ENCODE data around the gene SGPP2.
A peak's percentile ranks its signal among the peaks of the same experiment; 100 is the strongest.
"Not testable (repeated sequence)": the region's sequence is repeated elsewhere in the genome, so short reads cannot be mapped to it uniquely, and the experiment has no call there.

The SGPP2 gene, protein sequence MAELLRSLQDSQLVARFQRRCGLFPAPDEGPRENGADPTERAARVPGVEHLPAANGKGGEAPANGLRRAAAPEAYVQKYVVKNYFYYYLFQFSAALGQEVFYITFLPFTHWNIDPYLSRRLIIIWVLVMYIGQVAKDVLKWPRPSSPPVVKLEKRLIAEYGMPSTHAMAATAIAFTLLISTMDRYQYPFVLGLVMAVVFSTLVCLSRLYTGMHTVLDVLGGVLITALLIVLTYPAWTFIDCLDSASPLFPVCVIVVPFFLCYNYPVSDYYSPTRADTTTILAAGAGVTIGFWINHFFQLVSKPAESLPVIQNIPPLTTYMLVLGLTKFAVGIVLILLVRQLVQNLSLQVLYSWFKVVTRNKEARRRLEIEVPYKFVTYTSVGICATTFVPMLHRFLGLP

DNA sequence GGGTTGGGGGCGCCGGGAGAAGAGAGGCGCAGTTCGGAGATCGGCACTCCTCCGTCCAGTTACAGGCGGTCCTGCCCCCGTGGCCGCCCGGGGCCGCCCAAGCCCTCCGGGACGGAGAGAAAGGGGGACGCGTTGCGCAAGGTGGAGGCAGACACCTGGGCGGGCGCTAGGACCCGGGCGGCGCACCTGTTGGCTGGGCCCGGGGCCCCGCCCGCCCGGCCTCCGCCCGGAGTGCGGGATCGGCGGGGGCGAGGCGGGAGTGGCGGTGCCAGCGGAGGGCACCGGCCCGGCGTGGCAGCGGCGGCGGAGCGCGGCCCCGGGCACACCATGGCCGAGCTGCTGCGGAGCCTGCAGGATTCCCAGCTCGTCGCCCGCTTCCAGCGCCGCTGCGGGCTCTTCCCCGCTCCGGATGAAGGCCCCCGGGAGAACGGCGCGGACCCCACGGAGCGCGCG lies at the start of gene SGPP2:
TSS of gene SGPP2 (plus strand) at position 268 of the 453 bp plus-strand sequence. CDS start at position 328, 60 bp downstream.
- DNase-seq = no peak

DNA sequence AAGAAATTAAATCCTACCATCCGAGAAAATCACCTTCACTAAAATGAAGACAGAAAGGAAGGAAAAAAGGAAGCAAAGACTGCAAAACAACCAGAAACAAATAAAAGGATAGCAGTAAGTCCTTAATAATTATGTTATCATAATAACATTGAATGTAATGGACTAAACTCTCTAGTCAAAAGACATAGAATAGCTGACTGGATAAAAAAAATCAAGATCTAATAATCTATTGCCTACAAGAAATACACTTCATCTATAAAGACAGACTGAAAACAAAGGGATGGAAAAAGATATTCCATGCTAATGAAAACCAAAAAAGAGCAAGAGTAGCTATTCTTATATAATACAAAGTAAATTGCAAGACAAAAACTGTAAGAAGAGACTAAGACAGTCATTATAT lies 48.5 kb upstream of the SGPP2 start:
- DNase-seq = no peak

DNA sequence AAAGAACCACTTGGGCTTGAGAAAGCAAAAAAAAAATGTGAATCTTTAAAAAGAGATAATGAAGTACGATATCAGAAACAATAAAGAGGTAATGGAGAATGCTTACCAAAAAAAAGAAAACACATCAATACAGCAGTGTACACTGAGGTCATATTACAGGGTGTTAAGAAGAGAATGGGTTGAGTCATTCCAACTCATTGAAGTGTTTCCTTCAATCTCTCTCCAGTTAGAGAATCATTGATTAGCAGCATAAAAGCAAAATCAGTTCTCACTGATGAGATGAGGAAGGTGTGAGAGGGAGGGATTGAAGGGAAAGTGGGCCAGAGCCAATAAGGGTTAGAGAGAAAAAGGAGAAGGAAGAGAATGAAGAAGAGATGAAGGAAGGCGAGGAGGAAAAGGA lies 43.9 kb upstream of the SGPP2 start:
- DNase-seq = no peak

DNA sequence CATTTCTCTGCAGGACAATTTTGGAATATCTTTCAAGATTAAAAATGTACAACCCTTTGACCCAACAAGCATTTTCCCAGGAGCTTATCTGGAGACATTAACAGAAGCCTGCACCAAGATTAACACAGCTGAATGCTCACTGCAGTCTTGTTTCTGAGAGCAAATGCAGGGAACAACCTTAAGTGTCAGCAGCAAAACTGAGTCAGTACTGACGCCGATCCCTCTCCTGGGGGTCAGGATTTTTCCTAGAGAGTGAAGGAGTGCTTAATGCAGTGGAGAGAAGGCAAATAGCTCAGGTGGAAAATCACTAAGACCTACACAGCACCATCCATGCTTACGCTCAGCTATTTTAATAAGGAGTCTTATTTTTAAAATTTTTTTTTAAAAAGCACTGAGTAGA lies 42.8 kb upstream of the SGPP2 start:
- DNase-seq = no peak

DNA sequence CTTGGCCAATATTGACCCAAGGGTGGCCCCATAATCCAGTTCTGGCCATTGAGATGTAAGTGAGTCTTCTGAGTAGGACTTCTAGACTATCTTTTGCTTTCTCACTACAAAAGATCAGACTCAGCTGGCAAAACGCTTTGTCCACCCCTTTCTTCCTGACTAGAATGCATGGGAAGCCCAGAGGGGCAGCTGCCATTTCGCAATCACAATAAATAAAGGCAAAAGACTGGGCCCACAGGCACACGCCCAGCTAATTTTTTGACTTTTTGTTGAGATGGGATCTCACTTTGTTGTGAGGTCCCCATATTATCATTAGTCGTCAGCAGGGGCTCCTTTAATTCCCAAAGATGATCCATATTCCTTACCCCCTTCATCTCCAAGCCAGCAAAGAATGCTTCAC lies 41.1 kb upstream of the SGPP2 start:
- DNase-seq = no peak

DNA sequence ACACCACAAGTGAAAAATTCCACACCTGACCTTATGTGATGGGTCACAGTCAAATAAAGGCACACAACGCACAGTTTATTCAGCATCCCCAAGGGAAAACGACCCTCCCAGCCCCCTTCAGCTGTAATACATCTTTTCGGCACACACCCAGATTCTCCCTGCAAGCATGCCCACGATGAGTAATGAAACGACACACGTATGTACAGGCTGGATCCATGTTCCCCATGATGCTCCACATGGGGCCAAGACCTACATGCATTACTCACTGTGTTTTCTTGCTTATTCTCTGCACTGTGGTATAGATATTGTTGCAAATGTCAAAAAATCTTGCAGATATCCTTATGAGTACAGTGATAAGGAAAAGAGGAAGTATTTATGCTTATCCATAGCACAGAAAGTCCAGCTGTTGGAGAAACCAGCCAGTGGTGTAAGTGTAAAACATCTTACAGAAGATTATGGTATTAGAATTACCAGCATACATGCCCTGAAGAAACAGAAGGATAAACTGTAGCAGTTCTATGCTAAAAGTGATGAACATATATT lies 32.5 kb upstream of the SGPP2 start:
- no peak for DNase-seq

DNA sequence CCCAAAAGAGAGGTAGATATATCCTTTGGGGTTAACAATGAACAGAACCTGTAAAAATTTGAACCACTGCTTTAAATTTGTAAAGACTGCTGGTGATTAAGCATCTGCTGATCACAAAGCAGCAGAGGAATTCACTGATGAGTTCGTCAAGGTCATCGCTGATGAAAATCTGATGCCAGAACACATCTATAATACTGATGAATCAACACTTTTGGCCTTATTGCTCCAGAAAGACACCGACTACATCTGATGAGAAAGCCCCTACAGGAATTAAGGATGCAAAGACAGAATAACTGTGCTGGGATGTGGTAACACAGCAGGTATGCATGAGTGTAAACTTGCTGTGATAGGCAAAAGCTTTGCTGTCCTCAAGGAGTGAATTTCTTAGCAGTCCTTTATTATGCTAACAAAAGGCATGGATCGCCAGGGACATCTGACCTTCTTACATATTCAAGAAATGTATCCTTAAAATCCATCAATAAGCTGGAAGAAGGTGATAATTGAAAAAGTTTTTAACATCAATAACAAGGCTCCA lies 30.5 kb upstream of the SGPP2 start:
- no peak for DNase-seq

DNA sequence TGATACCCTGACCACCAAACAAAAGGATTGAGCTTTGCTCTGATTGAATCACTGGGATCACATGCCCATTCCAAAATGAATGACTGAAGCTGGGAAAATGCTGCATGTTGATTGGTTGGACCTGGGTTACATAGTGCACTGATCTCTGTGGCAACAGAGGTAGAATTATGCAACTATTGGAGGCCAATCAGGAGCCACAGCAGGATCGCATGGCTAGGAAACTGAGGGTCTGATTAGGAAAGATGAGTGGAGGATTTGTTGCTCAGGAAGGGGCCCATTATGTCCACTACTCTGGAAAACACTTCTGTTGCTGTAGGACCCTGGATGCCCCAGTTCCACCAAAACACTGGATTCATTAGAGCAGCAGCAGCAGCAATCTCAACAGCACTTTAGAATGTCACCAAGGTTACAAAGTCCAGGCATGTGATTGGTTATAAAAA lies 25.9 kb upstream of the SGPP2 start:
- no peak for DNase-seq

DNA sequence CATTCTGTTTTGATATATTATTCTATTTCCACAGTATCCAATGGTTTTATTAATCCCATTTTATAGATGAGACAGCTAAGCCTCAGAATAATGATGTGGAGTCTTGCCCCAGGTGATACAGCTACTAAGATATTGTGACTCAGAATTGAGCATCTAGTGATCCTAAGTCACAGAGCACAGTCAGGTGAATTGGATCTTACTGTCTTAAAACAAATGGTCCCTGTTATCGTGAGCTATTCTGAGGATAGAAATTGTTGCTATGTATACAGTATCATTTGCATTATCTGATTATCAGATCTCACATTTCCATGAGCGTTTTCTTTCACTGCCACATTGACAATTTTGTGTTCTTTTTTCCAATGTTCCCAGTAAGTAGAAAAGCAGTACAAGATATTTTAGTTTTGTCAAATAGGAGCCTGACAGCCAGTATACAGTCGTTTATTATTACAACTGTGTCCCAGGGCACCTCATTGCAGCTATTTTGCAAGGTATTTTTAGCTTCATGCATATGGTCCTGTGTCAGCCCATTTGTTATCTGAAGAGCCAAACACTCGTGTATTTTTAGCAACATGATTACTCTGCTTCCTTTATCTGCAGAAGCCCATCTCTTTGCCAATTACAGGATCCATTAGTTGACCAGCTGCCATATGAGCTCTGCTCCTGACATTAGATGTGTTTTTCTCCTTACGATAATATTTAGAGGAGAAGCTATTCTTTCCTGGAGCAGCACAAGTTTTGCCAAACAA lies 25.1 kb upstream of the SGPP2 start:
- DNase-seq = peak; percentile 83

DNA sequence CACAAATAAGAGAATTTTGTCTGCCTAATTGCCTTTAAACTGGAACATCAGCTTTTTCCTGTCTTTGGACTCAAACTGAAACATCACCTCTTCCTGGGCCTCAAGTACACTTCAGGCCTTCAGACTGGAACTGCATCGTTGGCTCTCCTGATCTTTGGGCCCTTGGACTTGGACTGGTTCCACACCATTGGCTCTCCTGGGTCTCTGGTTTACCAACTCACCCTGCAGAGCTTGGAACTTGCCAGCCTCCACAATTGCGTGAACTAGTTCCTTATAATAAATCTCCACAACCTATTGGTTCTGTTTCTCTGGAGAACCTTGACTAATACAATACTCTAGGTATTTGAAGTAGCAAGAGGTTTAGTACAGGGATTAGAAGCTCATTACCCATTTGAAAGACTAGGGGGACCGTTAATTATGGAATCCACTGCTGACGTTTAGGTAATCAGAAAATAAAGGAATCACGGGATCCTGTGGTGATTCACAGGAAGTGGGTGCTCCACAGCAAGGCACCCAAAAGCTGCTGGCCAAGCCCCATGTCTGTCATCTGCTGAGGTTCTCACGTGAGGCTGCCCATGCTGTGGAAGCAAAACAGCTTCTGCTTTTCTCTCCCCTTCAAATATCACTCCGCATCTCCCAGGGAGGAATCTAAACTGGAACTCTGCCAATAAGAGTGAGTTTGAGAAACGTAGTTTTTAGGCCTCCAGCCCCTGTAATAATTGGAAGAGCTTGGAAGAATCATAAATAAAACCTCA lies 20.0 kb upstream of the SGPP2 start:
- no peak for DNase-seq

DNA sequence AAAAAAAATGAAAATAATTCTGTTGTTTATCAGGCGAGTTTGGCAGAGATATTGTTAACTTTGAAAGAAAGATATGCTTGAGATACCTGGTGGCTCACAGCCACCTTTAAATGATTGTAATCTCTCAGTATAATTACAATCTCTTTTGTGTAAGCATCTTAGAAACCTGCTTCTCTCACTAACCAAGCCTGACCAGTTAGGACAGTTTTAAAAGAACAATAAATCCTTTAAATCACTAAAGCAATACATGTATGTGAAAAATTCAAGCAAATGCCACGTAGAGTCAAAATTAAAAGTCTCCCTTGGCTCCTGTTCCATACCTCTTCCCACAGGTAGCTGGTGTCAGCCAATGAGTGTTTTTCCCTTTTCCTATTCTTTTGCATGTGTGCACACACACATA lies 15.7 kb upstream of the SGPP2 start:
- DNase-seq = no peak

DNA sequence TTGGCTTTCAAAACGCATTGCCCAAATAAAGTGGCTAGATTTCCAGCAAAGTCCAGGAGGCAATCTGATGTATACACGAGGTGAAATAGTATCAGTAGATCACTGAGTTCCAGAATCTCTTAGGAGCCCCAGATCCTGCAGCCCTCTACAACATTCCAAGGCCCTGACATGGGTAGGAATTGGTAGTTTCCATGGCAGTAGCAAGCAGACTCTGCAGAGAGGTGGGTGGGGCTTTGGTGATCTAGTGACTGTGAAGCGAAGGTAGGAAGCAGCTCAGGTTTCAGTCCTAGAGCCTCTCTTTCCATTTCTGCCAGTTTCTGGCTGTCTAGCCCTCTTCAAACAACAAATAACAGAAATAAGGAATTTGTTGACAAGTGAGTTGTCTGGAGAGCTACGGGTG lies 13.8 kb upstream of the SGPP2 start:
- no peak for DNase-seq

DNA sequence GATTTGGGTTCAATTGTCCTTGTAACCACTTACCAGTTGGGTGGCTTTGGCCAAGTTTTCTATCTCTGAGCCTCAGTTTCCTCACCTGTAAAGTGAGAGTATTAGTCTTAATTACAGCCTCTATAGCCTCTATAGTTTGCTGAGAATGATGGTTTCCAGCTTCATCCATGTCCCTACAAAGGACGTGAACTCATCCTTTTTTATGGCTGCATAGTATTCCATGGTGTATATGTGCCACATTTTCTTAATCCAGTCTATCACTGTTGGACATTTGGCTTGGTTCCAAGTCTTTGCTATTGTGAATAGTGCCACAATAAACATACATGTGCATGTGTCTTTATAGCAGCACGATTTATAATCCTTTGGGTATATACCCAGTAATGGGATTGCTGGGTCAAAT lies 12.0 kb upstream of the SGPP2 start:
- DNase-seq = not testable (repeated sequence)

DNA sequence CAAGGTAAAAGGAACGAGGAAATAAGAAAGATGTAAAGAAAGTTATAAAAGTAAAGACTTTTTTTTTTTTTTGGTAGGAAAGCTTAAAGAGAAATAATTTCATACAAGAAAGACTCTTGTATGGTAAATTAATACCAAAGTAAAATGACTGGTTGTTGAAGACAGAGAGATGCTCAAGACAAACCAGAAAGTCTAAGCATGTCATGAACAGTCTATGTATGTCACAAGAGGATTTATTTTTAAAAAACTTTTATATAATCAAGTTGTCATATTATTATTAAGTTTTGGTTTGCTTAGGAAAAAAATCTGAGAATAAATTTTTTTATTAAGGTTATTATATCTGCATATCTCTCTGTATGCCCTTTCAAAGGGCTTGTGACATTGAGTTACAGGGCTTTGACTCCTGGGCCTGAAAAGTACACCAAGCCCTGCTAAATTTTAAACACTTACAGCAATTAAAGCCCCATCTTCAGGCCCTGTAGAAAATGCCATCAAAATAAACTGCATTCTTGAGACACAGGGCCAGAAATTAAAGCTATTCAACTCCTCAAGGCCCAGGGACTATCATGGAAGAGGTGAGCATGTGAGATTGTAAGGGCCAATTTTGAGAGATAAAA lies 10.9 kb upstream of the SGPP2 start:
- no peak for DNase-seq

DNA sequence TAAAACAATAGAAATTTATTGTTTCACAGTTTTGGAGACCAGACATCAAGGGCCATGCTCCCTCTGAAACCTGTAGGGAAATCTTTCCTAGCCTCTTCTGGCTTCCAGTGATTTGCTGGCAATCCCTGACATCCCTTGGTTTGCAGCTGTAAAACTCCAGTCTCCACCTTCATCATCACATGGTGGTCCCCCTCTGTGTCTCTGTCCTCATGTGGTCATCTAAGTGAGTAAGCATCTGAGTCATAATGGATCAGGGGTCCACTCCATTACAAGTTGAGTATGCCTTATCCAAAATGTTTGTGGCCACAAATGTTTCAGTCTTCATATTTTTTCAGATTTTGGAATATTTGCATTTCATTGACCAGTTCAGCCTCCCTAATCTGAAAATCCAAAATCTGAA lies 5.6 kb upstream of the SGPP2 start:
- DNase-seq = no peak

DNA sequence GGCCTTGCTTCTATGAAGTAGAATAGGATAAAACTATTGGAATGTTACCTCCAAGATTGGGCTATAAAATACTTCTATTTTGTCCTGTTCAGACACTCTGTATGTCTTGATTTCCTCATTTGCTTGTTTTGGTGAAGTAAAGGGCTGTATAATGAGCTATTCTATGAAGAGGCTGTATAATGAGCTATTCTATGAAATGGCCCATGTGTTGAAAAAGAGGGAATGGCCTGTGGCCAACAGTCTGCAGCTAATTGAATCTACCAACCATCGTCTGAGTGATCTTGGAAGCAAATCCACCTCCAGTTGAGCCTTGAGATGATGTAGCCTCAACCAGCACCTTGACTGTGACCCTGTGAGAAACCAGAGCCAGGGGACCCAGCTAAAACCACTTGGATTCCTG lies 3.8 kb upstream of the SGPP2 start:
- DNase-seq = no peak

DNA sequence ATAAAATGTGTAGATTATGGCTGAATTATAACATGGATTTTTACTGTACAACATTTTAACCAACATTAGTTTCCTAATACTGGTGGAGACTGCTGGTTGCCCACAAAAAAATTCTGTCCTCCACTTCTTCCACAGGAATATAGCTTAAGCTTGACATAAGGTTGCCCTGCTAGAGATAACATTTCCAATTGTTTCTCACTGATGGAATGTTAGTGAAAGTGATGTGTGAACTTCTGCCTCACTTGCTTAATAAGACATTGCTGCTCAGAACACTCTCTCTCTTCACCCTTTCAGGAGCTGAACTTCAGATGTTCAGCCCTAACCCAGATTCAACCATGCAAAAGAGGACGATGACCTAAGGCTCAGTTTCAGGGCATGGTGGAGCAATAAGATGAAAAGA lies 2.7 kb upstream of the SGPP2 start:
- DNase-seq = no peak

DNA sequence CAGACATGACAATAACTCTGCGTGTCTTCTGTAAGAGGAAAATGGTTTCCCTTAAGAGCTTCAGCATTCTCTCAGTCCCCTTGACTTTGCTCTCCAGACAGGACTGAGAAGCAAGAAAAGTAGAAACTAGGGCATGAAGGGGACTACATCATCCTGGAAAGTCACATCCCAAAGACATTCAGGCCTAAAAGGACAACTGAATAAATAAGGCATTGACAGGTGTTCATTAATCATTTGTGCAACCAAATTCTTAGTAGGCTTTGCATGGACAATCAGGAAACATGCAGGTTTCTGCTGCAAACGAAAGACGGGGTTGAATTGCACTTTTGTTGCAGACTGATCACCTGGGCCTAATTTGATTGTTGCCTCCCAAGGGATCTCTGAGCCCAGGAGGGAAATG lies 1.2 kb upstream of the SGPP2 start:
- no peak for DNase-seq

DNA sequence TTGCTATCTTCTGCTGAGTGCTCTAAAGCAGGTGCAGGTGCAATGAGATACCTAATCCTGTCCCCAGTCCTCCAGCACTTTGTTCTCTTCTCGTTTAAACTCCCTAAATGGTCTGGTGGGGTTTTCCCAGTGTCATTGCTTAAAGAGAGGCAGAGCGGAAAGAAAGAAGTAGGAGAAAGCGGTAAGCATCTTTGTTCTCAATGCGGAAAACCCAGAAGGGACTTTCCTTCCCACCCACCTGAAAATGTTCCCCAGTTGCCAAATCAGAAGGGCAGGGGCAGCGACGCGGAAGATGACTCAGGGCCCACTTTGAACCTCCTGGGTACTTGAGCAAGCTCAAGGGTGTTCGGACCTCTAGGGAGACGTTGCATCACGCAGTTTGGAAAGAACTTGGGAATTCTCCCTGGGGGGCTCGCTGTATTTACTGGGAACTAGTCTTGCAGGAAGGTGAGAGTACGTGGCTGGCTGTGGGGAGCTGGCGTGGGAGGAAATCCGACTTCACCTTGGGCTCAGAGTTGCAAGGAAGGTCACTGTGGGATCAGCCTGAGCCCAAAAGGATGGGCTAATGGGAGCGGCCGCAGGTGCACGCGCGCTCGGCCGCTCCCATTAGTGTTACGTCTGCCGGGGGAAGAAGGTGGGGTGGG lies 589 bp upstream of the SGPP2 start:
- no peak for DNase-seq

DNA sequence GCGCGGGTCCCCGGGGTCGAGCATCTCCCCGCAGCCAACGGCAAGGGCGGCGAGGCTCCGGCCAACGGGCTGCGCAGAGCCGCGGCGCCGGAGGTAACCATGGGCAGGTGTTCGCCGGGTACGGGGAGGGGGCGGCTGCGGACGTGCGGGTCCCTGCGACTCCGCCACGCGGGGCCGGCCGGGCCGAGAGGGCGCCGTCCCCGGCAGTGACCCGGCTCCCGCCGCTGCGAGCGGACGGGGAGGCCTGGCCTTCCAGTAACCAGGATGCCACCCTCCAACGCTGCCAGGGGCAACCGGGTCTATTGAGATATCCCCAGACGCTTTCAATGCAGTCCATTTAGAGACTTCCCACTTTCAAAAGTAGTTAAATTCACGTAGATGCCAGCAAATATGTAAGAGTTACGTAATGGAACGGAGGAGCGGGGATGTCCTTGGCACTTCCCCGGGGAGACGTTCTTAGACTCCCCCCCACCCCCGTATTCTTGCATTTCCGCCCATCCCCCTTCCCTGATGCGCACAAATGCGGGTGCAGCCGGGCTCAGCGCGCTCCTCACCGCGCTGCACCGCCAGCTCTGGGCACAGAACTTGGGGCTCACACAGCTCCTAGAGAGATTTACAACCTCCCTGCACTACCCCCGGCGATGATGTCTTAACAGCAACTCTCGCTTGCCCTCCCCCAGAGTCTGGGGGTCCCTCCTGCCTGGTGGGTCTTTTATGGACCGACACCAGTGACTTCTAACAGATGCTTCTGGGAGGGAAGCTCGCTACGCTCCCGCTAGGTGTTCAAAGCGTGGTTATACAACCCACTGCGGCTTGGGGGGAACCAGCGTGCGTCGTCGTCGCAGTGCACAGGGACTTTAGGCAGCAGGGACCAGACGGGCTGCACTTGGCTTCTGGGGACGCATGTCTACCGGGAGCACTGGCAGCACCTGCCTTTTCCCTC lies 657 bp downstream of the SGPP2 start:
- no peak for DNase-seq

All from NCI-H748 treated with DMSO at 0.1 percent for 48 hours (cell line).